HepG2 (cell line): Measurements from ENCODE around the gene DDX1. TPM values are rescaled to one million over a fixed set of nuclear protein-coding genes. Genes with fewer than 3 reads are reported as not detected.

Source experiments
- ATAC-seq: fragments of 200-7000 bp; cut with Tn5 transposase; 3 replicates; pipeline ENCODE4 v1.9.1; 2020; ENCODE audit warnings: mild to moderate bottlenecking, moderate library complexity
- BruUV-seq: library from RNA; stranded (reverse); fragments of 400-500 nt; replicated peaks from 2 replicates; lab custom pipeline; 2021; lab: Mats Ljungman, UMichigan
- CTCF ChIA-PET: fragments of 300-600 bp; formaldehyde crosslinking; extraction: SDS; loops from one replicate; lab custom pipeline; 2021; ENCODE audit warnings: low total read pairs, inconsistent platforms, low intra/inter-chr PET ratio; lab: Yijun Ruan, JAX
- POLR2A ChIA-PET: fragments of 350-600 bp; sonication (Branson Sonifier 250); formaldehyde crosslinking; loops from one replicate; lab custom pipeline; 2020; ENCODE audit warnings: antibody characterized with exemption, inconsistent platforms; lab: Yijun Ruan, JAX
- DNase-seq: peaks from one replicate; pipeline ENCODE4 v3.0.0-alpha.2; 2015; ENCODE audit warnings: low spot score
- FAIRE-seq: peaks from 3 replicates; lab custom pipeline; 2011; peaks lifted over from hg19 to GRCh38; lab: Jason Lieb, UNC
- H2AFZ ChIP-seq: one replicate; pipeline ENCODE4 v1.6.1; 2011; ENCODE audit warnings: low read length, inconsistent platforms
- H3K27ac ChIP-seq: fragments of 300-600 bp; 3 replicates; pipeline ENCODE4 v1.8.0; 2011; ENCODE audit warnings: mixed run types, mild to moderate bottlenecking, mixed read lengths, low read length, inconsistent platforms; ENCODE audit not compliant: insufficient read depth; ENCODE audit errors: extremely low read length
- H3K27me3 ChIP-seq, 2 experiments: fragments of 200-600 bp in 1 of 2; 2 replicates in 1 of 2; 3 replicates in 1 of 2; pipeline versions ENCODE4 v1.6.0 to v1.8.0; 2011; ENCODE audit warnings: low read length in 2 of 2, mild to moderate bottlenecking in 2 of 2, moderate library complexity in 2 of 2, inconsistent platforms in 1 of 2; ENCODE audit not compliant: insufficient read depth in 2 of 2, control insufficient read depth in 1 of 2
- H3K36me3 ChIP-seq, 2 experiments: fragments of 200-600 bp in 1 of 2; replicated peaks in 1 of 2; 2 replicates in 1 of 2; 3 replicates in 1 of 2; pipeline versions ENCODE4 v1.5.1 to v1.8.0; 2011; ENCODE audit warnings: low read length in 2 of 2, inconsistent platforms in 1 of 2; ENCODE audit not compliant: insufficient read depth in 2 of 2, control insufficient read depth in 1 of 2
- H3K4me1 ChIP-seq: 2 replicates; pipeline ENCODE4 v1.5.1; 2012; ENCODE audit warnings: low read length, inconsistent platforms; ENCODE audit not compliant: insufficient read depth
- H3K4me2 ChIP-seq: 2 replicates; pipeline ENCODE4 v1.6.0; 2011; ENCODE audit warnings: low read depth, low read length, inconsistent platforms
- H3K4me3 ChIP-seq, 3 experiments: fragments of 200-600 bp in 1 of 3; sonication (generic), shearing (Covaris generic) in 1 of 3; replicated peaks in 1 of 3; 2 replicates each; pipeline ENCODE4 v1.5.1; 2011 to 2016; ENCODE audit warnings: low read length in 3 of 3, inconsistent platforms in 2 of 3, low read depth in 2 of 3, mild to moderate bottlenecking in 2 of 3, control low read depth in 1 of 3, mixed read lengths in 1 of 3; ENCODE audit not compliant: insufficient read depth in 1 of 3
- H3K79me2 ChIP-seq: one replicate; pipeline ENCODE4 v1.6.1; 2011; ENCODE audit warnings: low read length, inconsistent platforms; ENCODE audit not compliant: insufficient read depth
- H3K9ac ChIP-seq: 2 replicates; pipeline ENCODE4 v1.6.0; 2011; ENCODE audit warnings: mild to moderate bottlenecking, low read depth, low read length, inconsistent platforms; ENCODE audit not compliant: insufficient read depth
- H3K9me3 ChIP-seq: 2 replicates; pipeline ENCODE4 v1.5.1; 2012; ENCODE audit warnings: mild to moderate bottlenecking, low read length
- H4K20me1 ChIP-seq: 2 replicates; pipeline ENCODE4 v1.6.0; 2011; ENCODE audit warnings: inconsistent platforms, mild to moderate bottlenecking, low read length, moderate library complexity; ENCODE audit not compliant: insufficient read depth
- ARNT2 ChIP-seq: sonication (generic); formaldehyde crosslinking; IDR thresholded peaks from 2 replicates; pipeline ENCODE4 v1.8.0; 2022; ENCODE audit warnings: mild to moderate bottlenecking, low read depth, missing genetic modification reagents, moderate library complexity
- ARNTL ChIP-seq: sonication (generic); formaldehyde crosslinking; IDR thresholded peaks from 2 replicates; pipeline ENCODE4 v1.4.0; 2020; ENCODE audit warnings: mild to moderate bottlenecking, missing genetic modification reagents
- CREBL2 ChIP-seq: sonication (generic); formaldehyde crosslinking; IDR thresholded peaks from 2 replicates; pipeline ENCODE4 v1.8.1; 2023; ENCODE audit warnings: missing genetic modification reagents, mild to moderate bottlenecking, borderline replicate concordance
- CREM ChIP-seq, 2 experiments: sonication (generic) in 1 of 2; formaldehyde crosslinking in 1 of 2; IDR thresholded peaks; 2 replicates each; pipeline versions ENCODE4 v1.4.0 to v1.6.1; 2016 to 2020; ENCODE audit warnings: antibody characterized with exemption in 1 of 2, mild to moderate bottlenecking in 1 of 2, missing genetic modification reagents in 1 of 2
- DPF2 ChIP-seq: sonication (generic); formaldehyde crosslinking; IDR thresholded peaks from 2 replicates; pipeline ENCODE4 v1.4.0; 2020; ENCODE audit warnings: mild to moderate bottlenecking, low read depth, missing genetic modification reagents, borderline replicate concordance
- ETV6 ChIP-seq: sonication (generic); formaldehyde crosslinking; conservative IDR thresholded peaks from 2 replicates; pipeline ENCODE4 v1.4.0; 2020; ENCODE audit warnings: missing genetic modification reagents
- KDM5B ChIP-seq: sonication (generic); formaldehyde crosslinking; IDR thresholded peaks from 2 replicates; pipeline ENCODE4 v1.4.0; 2020; ENCODE audit warnings: missing genetic modification reagents, mild to moderate bottlenecking, borderline replicate concordance
- MED1 ChIP-seq: sonication (generic); formaldehyde crosslinking; IDR thresholded peaks from 2 replicates; pipeline ENCODE4 v1.4.0; 2020; ENCODE audit warnings: missing genetic modification reagents
- POLR2G ChIP-seq: fragments of 200-400 bp; formaldehyde crosslinking; IDR thresholded peaks from 2 replicates; pipeline ENCODE4 v1.6.1; 2018; ENCODE audit warnings: mild to moderate bottlenecking, low read depth, low read length, moderate library complexity
- PRMT3 ChIP-seq: sonication (generic); formaldehyde crosslinking; IDR thresholded peaks from 2 replicates; pipeline ENCODE4 v1.8.1; 2022; ENCODE audit warnings: low read depth, mild to moderate bottlenecking, moderate library complexity, missing genetic modification reagents, borderline replicate concordance
- TBL1XR1 ChIP-seq: fragments of 150-350 bp; IDR thresholded peaks from 2 replicates; pipeline ENCODE4 v1.6.1; 2014; ENCODE audit warnings: borderline replicate concordance, low read length; ENCODE audit not compliant: partially characterized antibody
- ZBTB49 ChIP-seq: sonication (generic); formaldehyde crosslinking; IDR thresholded peaks from 2 replicates; pipeline ENCODE4 v1.4.0; 2020; ENCODE audit warnings: missing genetic modification reagents, borderline replicate concordance
- ZFP90 ChIP-seq: sonication (generic); formaldehyde crosslinking; IDR thresholded peaks from 2 replicates; pipeline ENCODE4 v1.8.0; 2022; ENCODE audit warnings: missing genetic modification reagents, mild to moderate bottlenecking, inconsistent platforms, borderline replicate concordance
- ZFP91 ChIP-seq: sonication (generic); formaldehyde crosslinking; IDR thresholded peaks from 2 replicates; pipeline ENCODE4 v1.9.0; 2022; ENCODE audit warnings: missing genetic modification reagents, mild to moderate bottlenecking, borderline replicate concordance
- ZNF557 ChIP-seq: sonication (generic); formaldehyde crosslinking; IDR thresholded peaks from 2 replicates; pipeline ENCODE4 v1.4.0; 2020; ENCODE audit warnings: missing genetic modification reagents
- WGBS: methylation state at CpG from one replicate; pipeline ENCODE4 v1.1.6; 2017; ENCODE audit warnings: low lambda C conversion rate; 5-methylcytosine and 5-hydroxymethylcytosine counted together
- in situ Hi-C: cut with HindIII; loops from 2 replicates; pipeline ENCODE4 v1.10.0; 2017; ENCODE audit warnings: low pct_unique_long_range_greater_than_20kb; ENCODE audit not compliant: extremely low pct_ligation_motif_present
- intact Hi-C: fragments of 100-400 bp; cut with micrococcal nuclease; formaldehyde crosslinking; loops from one replicate; pipeline ENCODE4 v1.10.0; 2022; ENCODE audit not compliant: unreplicated experiment
- polyA plus RNA-seq, 8 experiments: library from polyadenylated mRNA; depleted of rRNA in 3 of 8; stranded (reverse) in 7 of 8; unstranded in 1 of 8; fragments of >200 nt; fragmentation: Illumina TruSeq in 4 of 8; extraction: Trizol in 4 of 8; gene quantifications; 2 replicates each; pipeline versions ENCODE4 v1.2.1 to v1.2.3, GENCODE V29; 2011 to 2016; ENCODE audit warnings: low read depth in 4 of 8, missing spikeins in 1 of 8, mixed read lengths in 1 of 8; ENCODE audit not compliant: insufficient read depth in 1 of 8
- total RNA-seq, 5 experiments: library from RNA; depleted of rRNA; stranded (reverse); fragments of >200 nt; fragmentation: Illumina TruSeq; extraction: Trizol; gene quantifications; 2 replicates each; pipeline ENCODE4 v1.2.3, GENCODE V29; 2016; ENCODE audit warnings: low read depth in 1 of 5

The DDX1 gene
- total and polyA plus RNA-seq, 2 of the 13 experiments (the other 11 are each of a cell fraction or from before 2014, with no cell fraction given): 81.6 to 130 TPM

GRCh38 chr2:15613736-15614429 is 22.2 kb downstream of the DDX1 start:
- CTCF ChIA-PET: no interaction called here

More at GRCh38 chr2:15613736-15614429, 22.2 kb downstream of the DDX1 start:
- WGBS: 97% methylated on average over 10 of the region's 10 CpGs
- H2AFZ ChIP-seq: no peak overlapping the region
- BruUV-seq: no TSS peak
- no peaks in the 10 kb centered on the region for H3K9me3 ChIP-seq
- POLR2A ChIA-PET: no interaction called here
- H3K27me3 ChIP-seq: no peaks in the 10 kb centered on the region
- ATAC-seq: peak; percentile 25; the same call in 1 of the 3 replicates
- FAIRE-seq: no peak
- peaks cover 17 to 56% of the 10 kb centered on the region in 2 experiments for H3K36me3 ChIP-seq
- no peaks in the 10 kb centered on the region for H3K79me2 ChIP-seq
- H3K4me3 ChIP-seq: no peak overlapping the region
- no peak overlapping the region for H3K4me2 ChIP-seq
- H4K20me1 ChIP-seq: no peaks in the 10 kb centered on the region
- H3K27ac ChIP-seq: no peak overlapping the region
- in situ Hi-C loops: no loop called here
- no peaks in the 10 kb centered on the region for H3K4me1 ChIP-seq
- H3K9ac ChIP-seq: no peak overlapping the region
- DNase-seq: no peak
- intact Hi-C loops: no loop called here
- TF ChIP-seq CREBL2 (CRISPR knock-in tag): no peak
- no peak for TF ChIP-seq TBL1XR1
- TF ChIP-seq ZFP90 (CRISPR knock-in tag): no peak
- no peak for TF ChIP-seq DPF2
- no peak for TF ChIP-seq ARNTL (CRISPR knock-in tag)
- no peak for TF ChIP-seq PRMT3 (CRISPR knock-in tag)
- TF ChIP-seq ARNT2 (CRISPR knock-in tag): no peak
- TF ChIP-seq ZBTB49 (CRISPR knock-in tag): no peak
- TF ChIP-seq ZFP91: no peak
- TF ChIP-seq CREM (IDR thresholded peaks at IDR 0.05): no peak
- TF ChIP-seq CREM (CRISPR knock-in tag; IDR thresholded peaks at IDR 0.05): no peak
- TF ChIP-seq ETV6 (CRISPR knock-in tag): no peak
- no peak for TF ChIP-seq ZNF557
- no peak for TF ChIP-seq KDM5B (CRISPR knock-in tag)
- no peak for TF ChIP-seq MED1
- no peak for TF ChIP-seq POLR2G
